HG03439 (cell line): ENCODE results near the gene PTPN18.

Experiments used
- ATAC-seq: cut with Tn5 transposase; IDR thresholded peaks from one replicate; pipeline ENCODE4 v1.9.1; 2021; ENCODE audit warnings: mild to moderate bottlenecking, moderate library complexity; ENCODE audit not compliant: unreplicated experiment

The PTPN18 gene

GRCh38 chr2:130363479-130363878, 7.6 kb downstream of the PTPN18 start:
- ATAC-seq: no peak

DNA sequence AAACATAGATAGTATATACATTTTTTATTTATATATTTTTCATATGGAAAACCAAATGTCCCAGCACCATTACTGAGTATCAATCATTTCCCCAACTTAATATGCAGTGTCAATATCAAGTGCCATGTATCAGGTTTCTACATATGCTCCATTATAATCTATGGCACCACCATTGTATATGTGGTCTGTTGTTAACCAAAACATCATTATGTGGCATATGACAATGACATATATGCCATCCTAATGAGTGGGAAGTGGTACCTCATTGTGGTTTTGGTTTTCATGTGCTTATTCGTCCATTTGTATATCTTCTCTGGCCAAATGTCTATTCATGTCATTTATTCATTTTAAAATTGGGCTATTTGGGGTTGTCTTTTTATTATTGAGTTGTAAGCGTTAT, 9.2 kb downstream of the PTPN18 start:
- ATAC-seq: no peak

- ATAC-seq: no peak
These were observed 10.1 kb downstream of the PTPN18 start for GRCh38 chr2:130365963-130366362.

- no peak for ATAC-seq
These were observed 10.9 kb downstream of the PTPN18 start for GRCh38 chr2:130366720-130367119.

- ATAC-seq: no peak
These were observed 12.9 kb downstream of the PTPN18 start for GRCh38 chr2:130368786-130369185.

DNA sequence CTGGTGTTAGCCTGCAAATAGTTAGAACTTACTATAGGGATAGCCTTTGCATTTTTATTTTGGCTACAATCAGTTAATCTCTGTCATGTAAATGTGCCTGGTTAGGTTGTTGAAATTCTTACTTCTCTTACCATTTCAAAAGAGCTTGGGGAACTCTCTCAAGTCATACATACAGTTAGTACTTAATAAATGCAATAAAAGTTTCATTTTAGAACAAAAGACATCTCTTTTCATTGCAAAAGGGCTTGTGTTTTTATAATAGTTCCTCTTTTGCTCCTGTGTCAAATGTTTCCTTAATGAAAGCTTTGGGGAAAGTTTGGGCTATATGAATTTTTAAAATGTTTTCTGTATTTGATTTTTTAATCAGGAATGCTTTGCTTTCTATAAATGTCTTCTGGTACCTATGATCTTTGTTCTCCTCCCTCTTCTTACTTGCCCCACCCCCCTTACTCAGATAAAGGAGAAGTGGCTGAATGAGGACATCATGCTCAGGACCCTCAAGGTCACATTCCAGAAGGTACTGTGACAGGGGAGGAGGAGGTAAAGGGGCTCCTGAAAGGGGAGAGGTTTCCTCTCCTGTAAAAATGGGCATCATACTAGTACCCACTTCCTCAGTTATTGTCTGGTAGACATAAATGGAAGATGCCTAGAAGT, 13.6 kb downstream of the PTPN18 start:
- ATAC-seq: no peak

DNA sequence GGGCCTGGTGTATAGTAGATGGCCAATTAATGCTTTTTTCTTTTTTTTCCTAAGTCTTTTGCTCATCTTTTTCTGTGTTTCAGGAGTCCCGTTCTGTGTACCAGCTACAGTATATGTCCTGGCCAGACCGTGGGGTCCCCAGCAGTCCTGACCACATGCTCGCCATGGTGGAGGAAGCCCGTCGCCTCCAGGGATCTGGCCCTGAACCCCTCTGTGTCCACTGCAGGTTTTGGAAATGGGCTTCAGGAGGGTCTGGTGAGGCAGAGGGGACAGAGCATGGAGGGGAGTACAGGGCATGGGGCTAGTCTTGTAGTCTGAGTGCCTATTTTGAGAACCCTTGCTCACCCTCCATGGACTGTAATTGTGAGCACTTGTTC, 14.1 kb downstream of the PTPN18 start:
- no peak for ATAC-seq

- ATAC-seq: no peak
These were observed 14.6 kb downstream of the PTPN18 start for GRCh38 chr2:130370490-130370889.

DNA sequence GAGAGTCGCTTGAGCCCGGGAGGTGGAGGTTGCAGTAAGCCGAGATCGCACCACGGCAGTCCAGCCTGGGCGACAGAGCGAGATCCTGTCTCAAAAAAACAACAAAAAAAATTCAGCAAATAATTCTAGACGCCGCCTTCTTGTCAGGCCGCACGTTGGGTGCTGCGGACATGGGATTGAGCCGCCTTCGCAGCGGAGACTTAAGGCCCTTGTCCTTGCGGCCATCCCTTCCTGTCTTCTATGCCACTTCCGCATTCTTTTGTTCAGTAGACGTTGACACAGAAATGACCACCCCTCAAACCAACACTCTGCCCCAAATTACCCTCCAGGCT, 15.8 kb downstream of the PTPN18 start:
- peak; percentile 27 for ATAC-seq

DNA sequence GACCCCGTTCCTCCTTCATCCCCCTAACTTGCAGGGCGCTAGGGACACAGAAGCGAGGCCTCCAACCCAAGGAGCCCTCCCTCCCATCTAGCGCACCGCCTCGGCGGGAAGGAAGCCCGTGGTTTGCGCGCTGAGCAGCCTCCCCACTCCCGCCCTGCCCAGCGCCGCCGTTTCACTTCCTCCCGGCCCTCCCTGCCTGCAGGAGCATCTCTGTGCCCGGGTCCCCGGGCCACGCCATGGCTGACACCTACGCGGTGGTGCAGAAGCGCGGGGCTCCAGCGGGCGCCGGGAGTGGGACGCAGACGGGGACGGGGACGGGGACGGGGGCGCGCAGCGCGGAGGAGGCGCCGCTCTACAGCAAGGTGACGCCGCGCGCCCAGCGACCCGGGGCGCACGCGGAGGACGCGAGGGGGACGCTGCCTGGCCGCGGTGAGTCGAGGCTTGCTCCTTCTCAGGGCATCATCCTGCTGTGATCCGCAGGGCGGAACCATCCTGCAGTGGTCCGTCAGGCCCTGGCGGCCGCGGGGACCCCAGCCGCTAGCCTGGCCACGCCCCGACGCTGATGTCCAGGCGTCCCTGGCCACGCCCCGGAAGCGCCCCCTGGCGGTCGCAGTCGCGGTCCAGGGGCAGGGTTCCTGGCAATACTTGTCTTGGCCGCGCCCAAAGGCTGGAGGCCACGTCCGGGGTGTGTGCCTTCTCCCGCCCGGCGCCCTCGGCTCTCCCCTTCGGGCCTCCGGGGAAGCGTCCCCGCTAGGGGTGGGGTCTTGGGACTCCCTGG, 16.4 kb downstream of the PTPN18 start:
- ATAC-seq: peak; percentile 76

DNA sequence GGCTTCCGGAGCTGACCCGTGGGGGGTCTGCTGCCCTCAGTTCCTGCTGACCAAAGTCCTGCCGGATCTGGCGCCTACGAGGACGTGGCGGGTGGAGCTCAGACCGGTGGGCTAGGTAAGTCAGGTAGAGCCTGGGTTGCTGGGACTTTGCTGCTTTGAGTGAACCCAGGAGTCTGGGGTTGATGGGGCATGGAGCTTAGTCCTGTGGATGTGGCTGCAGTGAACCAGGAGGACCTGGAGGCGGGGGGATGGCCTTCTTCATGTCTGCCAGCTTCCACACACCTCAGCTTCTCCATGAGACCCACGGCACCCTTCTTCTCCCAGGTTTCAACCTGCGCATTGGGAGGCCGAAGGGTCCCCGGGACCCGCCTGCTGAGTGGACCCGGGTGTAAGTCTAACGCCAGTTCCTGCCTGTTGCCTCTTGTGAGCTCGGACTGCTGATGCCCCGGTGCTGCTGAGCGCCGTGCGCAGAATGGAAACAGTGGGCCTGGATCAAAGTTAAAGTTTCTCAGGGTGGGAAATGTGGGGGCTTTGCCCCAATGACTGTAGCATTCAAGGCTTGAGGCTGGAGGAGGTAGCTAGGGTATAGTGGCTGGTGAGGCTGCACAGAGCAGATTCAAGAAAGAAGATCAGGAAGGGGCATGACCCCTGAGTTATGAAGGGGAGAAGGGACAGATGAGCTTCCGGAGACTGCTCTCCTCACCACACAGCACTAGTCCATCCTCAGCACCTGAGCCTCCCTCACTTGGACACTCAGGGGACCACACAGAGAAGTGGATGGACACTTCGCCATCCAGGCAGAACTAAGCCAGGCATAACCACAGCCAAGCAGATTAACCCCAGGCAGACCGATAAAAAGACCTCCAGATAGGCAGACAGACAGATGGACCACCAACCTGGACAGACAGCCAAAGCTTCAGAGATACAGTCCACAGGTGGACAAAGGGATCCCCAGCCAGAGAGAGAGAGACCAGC, 17.3 kb downstream of the PTPN18 start:
- ATAC-seq: peak; percentile 1

- ATAC-seq: no peak
These were observed 18.0 kb downstream of the PTPN18 start for GRCh38 chr2:130373808-130374365.

DNA sequence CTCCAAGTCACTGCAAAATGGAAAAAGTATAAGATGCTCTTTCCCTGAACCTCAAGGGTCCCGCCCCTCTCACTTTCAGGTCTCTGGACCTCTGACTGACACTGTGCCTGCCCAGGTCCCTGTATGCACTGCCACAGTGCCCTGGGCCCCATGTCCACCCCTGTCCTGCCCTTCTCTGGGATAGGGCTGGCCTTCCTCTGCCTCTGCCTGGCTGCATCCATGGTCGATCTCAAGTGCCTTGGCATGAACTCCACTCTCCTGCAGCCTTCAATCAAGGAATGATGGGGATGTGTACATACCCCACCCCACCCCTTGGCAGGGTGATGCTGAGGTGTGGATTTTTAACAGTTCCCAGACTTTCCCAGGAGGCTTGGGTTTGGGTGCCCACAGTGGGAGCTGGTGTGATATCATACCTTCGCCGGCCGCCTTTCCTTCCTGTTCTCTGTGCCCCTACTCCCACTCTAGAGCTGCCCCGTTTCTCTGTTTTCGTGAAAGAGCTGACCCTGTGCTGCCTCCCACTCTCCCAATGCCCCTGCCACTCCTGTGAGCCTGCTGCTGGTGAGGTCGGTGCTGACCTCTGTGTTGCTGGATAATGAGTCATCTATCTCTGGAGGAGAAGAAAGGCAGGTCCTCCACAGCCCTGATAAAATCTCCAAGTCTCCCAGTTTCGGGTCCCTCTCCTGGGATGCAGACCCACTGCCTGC, 18.9 kb downstream of the PTPN18 start:
- ATAC-seq: no peak

DNA sequence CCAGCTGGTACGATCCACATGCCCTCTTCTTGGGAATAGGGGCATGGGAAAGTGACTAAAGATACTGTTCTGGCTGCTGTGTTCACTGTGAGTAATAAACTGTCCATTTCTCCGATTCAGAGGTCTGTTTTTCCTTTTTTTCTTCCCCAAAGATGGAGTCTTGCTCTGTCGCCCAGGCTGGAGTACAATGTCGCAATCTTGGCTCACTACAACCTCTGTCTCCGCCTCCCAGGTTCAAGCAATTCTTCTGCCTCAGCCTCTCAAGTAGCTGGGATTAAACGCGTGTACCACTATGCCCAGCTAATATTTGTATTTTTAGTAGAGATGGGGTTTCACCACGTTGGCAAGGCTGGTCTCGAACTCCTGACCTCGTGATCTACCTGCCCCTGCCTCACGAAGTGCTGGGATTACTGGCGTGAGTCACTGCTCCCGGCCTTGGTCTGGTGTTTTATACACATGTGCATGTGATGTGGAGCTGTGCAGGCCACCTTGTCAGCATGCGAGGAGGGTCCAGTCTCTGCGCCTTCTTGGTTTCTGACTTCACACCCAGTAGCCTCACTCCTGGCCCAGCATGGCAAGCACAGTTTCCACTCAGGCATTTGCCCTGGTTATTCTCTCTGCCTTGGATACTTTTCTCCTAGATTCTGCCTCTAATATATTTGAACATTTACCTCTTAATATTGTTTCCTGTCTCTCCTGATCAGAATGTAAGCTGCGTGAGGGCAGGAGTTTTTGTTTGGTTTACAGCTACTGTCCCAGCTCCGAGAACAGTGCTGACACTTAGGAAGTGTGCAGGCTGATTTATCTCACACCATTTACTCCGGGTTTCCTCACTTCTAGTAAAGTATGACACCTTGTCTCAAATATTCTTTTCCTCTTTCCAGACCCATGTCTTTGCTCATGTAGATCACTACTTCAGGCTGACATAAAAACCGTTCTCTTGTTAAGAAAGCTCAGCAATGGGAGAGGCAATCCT, 19.7 kb downstream of the PTPN18 start:
- no peak for ATAC-seq

GRCh38 chr2:130376433-130377293, 20.8 kb downstream of the PTPN18 start:
- peak; percentile 46 for ATAC-seq

DNA sequence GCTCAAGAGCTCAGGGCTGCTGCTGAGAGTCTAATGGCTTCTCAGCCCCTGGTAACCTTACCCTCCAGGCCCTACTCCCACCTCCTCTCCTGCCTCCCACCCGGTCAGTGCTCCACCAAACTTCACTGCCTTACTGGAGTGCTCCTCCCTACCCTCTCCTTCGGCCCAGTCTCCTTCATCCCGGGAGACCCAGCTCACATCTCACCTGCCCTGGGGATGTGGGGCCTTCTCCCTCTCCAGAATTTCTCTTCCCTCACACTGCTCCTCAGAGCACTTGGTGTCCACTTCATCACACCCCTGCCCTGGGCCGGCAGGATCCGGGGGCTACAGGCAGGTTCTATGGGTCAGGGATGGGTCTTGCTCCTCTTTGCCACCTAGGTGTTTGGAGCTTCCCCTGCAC, 21.6 kb downstream of the PTPN18 start:
- no peak for ATAC-seq

DNA sequence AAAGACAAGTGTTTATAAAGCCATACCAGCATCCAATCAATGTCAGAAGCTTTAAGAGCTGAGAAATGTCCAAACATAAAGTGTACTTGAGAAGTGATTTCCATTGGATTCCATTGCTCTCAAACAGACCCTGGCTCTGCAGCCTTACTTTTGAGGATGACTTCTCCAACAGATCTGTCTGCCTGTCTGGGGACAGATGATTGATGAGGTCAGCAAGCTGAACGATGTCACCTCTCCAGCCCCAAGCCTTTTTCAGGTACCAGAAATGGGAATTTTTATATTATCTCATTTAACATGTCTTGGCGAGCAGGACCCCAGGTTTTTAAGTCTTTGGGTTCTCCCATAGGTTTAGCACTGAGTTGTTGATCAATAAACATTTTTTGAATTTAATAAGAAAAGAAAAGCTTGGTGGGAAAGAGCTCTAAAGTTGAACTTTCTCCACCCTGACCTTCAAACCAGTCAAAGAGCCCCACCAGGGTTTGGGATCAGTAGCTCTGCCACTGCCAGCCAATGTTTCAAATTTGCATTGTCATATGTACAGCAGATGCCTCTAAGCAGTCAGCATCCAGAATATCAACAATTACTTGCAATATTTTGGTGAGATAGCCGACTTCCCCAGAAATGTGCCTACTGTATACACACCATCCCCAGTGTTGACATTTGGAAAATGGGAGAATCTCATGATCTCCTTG, 22.5 kb downstream of the PTPN18 start:
- ATAC-seq: no peak

DNA sequence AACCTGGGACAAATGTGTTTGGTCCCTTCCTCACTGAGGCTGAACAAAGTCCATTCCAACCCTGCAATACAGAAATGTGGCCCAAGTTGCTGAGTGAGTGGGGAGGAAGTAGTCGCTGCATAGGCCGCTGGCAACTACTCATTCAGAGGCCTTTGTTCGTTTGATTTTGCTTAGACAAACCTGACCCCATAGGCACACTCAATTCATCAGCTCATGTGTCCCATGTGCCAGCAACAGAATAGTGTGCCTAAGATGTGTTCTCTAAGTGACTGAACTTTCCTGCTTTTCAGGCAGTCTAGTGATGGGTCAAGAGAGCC, 23.0 kb downstream of the PTPN18 start:
- no peak for ATAC-seq
